Measurements from ENCODE around the gene ZNF705A.
"Not testable (repeated sequence)": the region's sequence is repeated elsewhere in the genome, so short reads cannot be mapped to it uniquely, and the experiment has no call there.

The ZNF705A gene

DNA sequence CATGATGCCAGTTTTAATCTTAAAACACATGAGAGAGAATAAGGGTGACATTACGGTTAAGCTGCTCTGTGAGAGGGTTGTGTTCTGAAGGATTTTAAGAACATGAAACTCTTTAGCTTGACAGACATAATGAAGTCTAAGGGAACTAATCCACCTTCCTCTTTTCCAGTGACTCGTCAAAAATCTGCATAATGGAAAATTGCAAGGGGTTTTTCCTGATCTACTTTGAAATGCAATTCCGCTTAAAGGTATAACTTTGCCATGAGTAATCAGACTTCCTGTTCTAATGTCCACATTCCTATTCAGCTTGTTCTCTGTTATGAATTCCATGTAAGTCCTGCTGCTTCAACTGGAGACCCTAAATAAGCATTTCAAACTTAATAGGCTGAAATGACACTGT lies at the start of gene ZNF705A:
Gene ZNF705A, plus strand, starts transcription at position 171 of the 400 bp plus-strand sequence. CDS start 15,611 bp downstream, outside the sequence.
- DNase-seq (ENCODE audit: low read depth), result no peak

DNA sequence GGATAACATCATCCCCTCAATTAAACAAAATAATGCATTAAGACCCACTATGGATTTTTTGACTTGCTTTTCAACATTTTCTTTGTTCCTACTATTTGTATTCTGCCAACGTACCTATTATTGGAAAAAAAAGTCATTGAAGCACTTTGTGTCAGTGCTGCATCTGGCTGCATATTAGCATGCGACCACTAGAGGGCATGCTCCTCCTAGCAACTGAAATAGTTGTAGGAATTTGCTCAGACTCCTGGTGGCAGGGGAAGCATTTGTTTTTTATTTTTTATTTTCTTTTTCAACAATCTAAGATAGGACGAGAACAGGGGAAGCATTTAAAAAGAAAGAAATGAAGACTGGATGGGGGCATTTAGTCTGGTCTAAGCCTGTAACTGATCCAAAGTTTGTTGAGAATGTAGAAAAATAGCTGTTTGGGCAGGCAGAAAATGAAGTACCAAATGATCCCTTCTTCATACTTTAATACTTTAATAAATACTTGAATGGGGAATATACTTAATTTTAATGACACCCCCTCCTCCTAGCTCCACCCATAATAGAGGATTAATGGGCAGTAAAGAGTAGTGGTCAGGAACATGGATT lies 47.9 kb upstream of the ZNF705A start:
- peak; percentile 59 for DNase-seq (ENCODE audit: low read depth)

DNA sequence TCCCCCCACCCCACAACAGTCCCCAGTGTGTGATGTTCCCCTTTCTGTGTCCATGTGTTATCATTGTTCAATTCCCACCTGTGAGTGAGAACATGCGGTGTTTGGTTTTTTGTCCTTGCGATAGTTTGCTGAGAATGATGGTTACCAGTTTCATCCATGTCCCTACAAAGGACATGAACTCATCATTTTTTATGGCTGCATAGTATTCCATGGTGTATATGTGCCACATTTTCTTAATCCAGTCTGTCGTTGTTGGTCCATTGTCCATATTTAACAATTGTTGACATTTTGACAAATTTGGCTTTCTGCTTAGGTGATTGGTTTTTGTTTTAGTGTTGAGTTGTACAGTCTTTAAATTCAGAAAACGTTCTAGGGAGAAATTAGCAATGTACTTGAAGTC lies 43.7 kb upstream of the ZNF705A start:
- not testable (repeated sequence) for DNase-seq (ENCODE audit: low read depth)

DNA sequence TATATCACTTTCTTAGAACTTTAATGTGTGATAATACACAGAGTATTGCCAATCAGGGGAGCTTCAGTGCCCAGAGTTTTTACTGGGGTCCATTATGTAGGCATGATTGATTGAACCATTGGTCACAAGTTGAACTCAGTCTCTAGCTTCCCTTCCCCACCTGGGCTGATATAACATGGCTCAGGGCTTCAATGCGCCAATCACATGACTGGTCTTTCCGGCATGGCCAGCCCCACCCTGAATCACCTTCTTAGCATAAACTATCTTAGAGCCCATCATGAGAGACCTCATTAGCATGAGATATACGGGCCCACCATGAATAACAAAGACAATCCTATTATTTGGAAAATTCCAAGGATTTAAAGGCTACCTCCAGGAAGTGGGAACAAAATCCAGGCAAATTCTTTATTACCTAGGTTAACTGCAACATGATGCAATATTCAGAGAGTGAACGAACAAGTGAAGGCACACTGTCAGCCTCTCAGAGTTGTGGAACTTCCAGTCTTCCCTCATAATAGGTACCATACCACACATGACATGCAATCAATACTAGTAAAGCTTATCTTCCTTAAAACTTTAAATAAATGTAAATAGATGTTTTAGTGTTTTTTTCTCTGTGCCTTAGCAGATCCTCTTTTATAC lies 36.6 kb upstream of the ZNF705A start:
- no peak for DNase-seq (ENCODE audit: low read depth)

DNA sequence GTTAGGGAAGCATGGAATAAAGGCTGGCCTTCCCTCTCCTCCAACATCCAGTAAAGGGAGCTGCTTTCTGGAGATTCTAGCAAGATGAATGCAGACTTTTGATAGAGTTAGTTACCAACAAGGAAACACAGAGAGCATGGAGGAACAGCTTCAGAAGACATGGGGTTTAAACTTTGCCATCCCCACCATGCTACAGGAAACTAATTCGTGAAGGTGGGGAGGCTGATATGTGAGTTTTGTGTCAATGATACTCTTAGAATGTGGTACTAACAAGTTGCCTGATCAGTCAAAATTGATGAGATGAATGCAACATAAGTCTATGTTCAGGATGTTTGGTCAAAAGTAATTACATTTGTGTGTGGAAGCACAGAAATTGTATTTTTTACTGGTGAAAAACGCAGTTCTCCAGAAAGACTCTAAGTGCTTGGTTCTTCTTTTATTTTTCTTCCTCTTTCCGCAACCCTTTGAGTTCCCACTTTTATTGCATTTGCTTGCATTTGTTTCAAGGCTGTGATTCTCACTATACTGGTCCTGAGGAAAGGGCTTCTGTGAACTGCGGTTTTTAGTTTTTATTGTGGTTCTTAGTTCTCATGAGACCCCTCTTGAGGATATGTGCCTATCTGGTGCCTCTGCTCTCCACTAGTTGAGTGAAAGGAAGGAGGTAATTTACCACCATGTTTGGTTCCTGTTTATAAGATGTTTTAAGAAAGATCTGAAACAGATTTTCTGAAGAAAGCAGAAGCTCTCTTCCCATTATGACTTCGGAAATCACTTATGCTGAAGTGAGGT lies 33.5 kb upstream of the ZNF705A start, which contains the start of gene CLEC4A:
Gene CLEC4A, plus strand, starts transcription at position 494 of the 789 bp plus-strand sequence. Its CDS starts 262 bp downstream, at position 756.
- DNase-seq (ENCODE audit: low read depth), result no peak

DNA sequence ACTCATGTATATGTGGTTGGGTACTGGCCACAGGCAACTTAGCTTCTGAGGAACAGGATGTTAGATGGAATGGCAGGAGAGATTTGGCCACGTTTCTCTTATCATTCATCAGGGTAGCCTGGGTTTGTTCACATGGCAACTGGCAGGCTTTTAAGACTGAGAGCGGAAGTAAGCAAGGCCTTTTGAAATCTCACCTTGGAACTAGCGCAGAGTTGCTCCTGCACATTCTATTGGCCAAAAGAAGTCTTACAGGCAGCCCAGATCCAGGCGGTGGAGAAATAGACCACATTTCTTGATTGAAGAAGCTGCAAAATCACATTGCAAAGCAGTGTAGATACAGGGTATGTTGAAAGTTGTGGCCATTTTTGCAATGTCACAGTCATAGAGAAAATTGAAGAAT lies 29.7 kb upstream of the ZNF705A start:
- no peak for DNase-seq (ENCODE audit: low read depth)

DNA sequence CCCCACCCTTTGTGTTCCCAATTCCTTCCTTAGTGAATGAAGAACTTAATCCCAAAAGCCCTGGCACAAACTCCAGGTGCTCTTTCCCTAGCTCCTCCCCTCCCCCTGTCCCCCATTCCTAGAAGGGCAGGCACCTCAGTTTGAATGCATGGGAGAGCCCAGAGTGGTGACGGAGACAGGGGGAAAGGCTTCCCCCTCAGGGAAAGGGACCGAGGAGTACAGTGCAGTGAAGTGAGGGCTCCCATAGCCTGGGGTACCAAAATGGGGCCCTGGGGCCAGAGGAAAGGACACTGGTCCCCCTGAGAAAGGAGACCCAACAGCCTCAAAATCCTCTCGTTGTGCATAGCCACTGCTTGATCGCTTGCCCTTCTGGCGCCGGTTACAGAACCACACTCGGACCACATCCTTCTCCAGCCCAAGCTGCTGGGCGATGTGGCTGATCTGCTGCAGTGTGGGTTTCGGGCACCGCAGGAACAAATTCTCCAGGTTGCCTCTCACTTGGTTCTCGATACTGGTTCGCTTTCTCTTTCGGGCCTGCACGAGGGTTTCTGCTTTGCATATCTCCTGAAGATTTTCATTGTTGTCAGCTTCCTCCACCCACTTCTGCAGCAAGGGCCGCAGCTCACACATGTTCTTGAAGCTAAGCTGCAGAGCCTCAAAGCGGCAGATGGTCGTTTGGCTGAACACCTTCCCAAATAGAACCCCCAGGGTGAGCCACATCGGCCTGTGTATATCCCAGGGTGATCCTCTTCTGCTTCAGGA lies 23.0 kb upstream of the ZNF705A start:
- DNase-seq (ENCODE audit: low read depth), result not testable (repeated sequence)

DNA sequence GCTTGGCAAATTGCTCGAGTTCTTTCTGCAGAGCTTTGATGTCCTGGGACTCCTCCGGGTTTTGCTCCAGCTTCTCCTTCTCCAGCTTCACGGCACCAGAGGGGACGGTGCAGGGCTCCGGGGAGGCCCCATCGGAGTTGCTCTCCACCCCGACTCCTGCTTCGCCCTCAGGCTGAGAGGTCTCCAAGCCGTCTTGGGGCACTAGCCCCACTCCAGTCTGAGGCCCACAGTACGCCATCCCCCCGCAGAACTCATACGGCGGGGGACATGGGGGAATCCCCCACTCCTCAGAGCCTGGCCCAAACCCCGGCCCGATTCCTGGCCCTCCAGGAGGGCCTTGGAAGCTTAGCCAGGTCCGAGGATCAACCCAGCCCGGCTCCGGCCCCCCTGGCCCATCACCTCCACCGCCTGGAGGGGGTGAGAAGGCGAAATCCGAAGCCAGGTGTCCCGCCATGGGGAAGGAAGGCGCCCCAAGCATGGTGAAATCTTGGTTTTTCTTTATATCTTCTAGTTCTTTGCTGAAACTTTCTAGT lies 22.4 kb upstream of the ZNF705A start:
- DNase-seq (ENCODE audit: low read depth), result not testable (repeated sequence)

DNA sequence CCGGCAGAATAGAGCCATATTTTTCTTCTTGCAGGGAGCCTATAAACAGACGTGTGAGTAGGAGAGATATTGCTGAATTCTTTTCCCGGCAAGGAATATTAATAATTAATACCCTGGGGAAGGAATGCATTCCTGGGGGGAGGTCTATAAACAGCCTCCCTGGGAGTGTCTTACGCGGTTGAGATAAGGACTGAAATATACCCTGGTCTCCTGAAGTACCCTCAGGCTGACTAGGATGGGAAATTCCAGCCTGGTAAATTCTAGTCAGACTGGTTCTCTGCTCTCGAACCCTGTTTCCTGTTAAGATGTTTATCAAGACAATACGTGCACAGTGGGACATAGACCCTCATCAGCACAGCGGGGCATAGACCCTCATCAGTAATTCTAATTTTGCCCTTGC lies 15.2 kb upstream of the ZNF705A start:
- not testable (repeated sequence) for DNase-seq (ENCODE audit: low read depth)

DNA sequence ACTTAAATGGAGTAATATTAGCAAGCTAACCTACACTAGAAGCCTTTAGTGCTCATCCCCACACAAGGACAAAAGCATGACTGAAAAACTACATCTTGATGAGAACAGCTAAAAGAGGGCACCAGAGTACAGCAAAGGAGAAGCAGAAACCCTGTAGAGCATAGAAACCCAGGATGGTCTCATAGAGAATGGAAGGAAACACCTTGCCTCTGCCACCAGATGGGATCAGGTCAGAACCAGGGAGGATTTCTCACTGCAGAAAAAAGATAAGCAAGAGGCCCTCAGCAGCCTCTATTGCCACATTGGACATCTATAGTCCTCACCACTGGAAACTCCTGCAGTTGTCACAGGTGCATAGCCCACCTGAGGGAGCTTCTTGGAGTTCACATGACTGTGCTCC lies 13.6 kb upstream of the ZNF705A start:
- DNase-seq (ENCODE audit: low read depth), result no peak

DNA sequence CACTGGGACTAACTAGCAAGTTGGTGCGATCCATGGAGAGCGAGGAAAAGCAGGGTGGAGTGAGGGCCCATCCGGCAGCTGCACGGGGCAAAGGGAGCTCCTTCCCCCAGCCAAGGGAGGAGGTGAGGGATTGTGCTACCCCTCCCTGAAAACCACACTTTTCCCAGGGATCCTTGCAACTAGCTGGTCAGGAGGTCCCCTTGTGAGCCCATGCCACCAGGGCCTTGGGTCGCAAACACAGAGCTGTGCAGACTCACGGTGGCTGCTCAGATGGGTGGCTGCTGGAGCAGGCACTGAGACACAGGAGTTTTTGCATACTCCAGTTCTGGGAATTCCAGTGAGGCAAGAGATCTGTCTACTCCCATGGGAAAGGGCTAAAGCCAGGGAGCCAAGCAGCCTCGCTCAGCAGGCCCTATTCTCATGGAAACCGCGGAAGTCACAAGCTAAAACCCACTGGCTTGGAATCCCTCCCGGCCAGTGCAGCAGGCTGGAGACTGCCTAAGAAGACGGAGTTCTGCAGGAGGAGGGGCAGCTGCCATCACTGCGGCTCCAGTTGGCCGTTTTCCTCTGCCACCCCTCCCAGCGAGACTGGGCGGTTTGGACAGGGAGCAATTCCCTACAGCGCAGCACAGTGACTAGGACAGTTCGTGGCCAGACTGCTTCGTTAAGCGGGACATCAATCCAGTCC lies 10.9 kb upstream of the ZNF705A start:
- no peak for DNase-seq (ENCODE audit: low read depth)

DNA sequence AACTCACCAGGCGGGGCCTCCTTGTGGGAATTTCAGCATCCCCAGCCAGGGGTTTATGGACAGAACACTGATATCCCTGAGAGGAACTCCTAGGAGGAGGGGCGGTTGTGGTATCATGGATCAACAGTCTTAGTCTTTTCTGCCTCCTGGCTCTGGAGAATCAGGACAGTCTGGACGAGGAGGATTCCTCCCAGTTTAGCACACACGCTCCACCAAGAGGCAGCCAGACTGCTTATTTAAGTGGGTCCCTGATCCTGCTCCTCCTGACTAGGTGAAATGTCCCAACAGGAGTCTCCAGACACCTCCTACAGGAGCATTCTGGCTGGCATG lies 10.4 kb upstream of the ZNF705A start:
- DNase-seq (ENCODE audit: low read depth), result no peak

DNA sequence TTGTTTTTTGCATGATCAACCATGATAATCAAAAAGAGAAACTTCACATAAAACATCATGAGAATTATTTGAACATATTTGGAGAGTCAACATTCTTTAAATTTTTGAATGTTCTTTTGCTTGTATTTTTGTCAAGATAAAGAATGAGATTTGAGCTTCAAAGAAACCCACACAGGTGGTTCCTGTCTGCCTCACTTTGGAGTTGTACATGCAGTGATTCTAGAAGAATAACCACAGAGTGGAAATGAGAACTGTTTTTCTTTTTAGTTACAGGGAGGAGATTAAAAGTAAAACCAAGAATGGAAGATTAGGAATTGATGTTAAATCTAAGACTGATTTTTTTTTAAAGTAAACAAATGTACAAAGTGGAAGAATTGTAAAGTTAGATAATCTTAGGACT lies 2.3 kb upstream of the ZNF705A start:
- DNase-seq (ENCODE audit: low read depth), result no peak

DNA sequence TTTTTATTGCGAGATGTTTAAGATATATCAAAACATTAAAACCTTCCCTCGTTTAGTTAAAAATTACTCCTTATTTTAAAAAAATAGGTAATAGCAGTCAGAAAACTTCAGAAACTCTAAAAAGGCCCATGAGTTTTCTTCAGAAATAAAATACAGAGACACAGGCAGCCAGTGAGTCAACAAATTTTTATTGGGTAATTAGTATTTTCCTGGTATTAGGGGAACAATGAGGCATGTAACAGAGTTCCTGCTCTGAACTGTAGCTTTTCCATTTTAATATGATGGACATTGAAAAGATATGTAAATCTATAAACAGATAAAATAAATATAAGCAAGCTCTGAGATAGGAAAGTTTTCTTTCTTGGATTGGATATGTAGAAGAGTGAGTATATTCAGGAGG lies 399 bp upstream of the ZNF705A start:
- DNase-seq (ENCODE audit: low read depth), result no peak

DNA sequence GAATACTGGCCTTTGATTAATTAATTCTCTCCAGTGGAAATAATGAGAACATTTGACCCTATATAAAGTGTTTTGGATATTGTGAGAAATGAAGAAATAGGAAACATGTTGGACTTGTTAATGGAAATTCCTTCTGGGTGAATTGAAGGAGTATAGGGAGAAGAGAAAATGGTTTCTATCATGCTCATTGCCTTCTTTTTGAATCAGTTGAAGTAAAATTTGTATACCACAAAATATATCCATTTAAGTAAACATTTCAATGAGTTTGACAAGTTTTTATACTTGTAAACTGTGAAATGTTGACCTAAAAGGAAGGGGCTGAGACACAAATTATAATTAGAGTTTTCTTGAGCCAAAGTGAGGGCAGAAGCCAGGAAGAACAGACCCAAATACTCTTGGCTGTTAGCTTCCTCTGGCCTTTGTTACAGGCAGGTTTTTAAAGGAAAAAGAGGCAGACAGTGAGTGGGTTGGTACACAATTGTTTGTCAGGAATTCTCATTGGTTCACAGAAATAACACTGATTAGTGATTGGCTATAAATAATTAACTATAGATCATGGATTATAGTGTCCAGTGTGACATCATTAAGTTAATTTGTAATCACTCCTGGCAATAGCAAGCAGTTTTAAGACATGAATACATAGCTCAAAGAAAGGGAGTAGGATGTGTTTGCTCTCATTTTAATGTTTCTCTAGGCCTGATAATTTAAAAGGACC lies 826 bp downstream of the ZNF705A start:
- DNase-seq (ENCODE audit: low read depth), result no peak

DNA sequence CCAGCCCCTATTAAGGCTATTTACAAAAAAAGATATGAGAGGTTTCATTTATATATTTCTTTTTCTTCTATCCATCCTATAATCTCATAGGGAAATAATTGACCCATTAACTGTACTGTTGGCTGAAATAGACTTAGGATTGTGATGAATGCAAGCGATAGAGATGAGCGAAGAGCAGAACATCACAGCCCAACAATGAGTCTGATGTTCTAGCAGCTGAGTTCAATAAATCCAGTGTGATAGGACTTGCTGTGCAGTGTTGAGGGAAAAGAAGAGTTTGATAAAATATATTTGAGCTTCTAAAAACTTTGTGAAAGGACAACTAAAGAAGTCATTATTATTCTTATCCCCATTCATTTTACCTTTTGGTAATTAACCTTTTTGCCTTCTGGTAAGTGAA lies 16.1 kb downstream of the ZNF705A start:
- not testable (repeated sequence) for DNase-seq (ENCODE audit: low read depth)

DNA sequence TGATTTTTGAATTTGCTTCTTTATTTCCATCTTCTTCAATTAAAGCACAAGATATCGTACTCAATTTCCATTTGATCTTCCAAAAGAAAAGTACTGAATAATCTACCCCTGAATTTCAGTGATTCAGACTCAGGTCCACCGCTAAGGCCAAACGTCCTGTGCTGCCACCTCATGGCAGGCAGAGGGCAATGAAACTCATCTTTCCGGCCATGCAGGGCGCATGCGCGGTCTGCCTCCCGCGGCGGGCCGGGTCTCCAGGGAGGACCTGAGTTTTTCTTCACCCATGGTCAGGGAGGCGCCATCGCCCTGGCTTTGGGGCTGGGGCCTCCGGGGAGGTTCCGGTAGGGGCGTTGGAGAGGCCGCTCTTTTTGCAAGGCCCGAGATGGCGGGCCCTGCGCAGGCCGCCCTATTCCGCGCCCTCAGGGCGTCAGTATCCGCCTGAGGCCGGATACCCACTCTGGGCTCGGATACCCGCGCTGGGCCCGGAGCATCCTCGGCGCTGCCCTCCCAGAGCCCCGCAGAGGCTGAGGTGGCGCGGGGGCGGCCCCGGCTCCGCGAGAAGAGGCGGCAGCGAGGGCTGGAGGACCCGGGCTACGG lies 23.3 kb downstream of the ZNF705A start:
- DNase-seq (ENCODE audit: low read depth), result peak; percentile 63

DNA sequence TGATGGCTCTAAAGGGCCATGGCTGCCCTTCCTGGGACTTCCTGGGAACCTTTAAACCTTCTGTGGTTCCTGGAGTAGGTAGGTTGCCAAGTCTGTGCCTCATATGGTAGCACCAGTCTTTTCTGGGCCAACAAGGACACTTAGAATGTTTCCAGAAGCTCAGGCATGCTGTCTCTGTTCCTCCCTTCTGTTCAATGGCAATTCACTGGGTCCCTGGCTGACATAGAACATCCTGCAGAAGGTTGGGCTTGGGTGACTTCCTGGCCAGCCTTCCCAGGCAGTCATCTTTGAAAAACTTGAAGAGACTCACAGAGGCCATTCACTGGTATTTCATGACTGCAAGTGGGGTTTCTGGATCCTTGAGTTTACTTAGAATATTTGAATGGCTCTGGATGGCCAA lies 24.5 kb downstream of the ZNF705A start:
- not testable (repeated sequence) for DNase-seq (ENCODE audit: low read depth)

DNA sequence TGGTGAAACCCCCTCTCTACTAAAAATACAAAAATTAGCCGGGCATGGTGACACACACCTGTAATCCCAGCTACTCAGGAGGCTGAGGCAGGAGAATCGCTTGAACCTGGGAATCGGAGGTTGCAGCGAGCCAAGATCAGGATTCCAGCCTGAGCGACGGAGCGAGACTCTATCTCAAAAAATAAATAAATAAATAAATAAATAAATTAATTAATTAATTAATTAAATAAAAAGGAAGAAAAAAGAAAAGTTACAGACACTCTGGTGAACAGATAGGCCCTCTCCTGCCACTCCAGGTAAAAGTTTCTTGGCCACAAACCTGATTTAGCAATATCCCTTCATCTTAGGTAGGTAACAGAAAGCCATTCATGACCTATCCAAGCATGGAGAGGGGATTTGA lies 26.1 kb downstream of the ZNF705A start:
- not testable (repeated sequence) for DNase-seq (ENCODE audit: low read depth)

DNA sequence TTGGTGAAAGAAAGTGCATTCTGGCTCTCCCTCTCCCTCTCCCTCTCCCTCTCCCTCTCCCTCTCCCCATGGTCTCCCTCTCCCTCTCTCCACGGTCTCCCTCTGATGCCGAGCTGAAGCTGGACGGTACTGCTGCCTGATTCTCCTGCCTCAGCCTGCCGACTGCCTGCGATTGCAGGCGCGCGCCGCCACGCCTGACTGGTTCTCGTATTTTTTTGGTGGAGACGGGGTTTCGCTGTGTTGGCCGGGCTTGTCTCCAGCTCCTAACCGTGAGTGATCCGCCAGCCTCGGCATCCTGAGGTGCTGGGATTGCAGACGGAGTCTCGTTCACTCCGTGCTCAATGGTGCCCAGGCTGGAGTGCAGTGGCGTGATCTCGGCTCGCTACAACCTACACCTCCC lies 26.5 kb downstream of the ZNF705A start:
- DNase-seq (ENCODE audit: low read depth), result not testable (repeated sequence)
